SK-MEL-5 (cell line): ENCODE data around the gene DPPA2. TPM values are rescaled to one million over a fixed set of nuclear protein-coding genes. Genes with fewer than 3 reads are reported as not detected.
A peak's percentile ranks its signal among the peaks of the same experiment; 100 is the strongest.
"Not testable (repeated sequence)": the region's sequence is repeated elsewhere in the genome, so short reads cannot be mapped to it uniquely, and the experiment has no call there.

ENCODE experiments used
- DNase-seq: peaks from one replicate; pipeline ENCODE4 v3.0.0-alpha.2; 2016; ENCODE audit warnings: low read depth, low spot score
- in situ Hi-C: cut with HindIII; loops from 2 replicates; pipeline ENCODE4 v1.10.0; 2016; ENCODE audit warnings: low sequenced_read_pairs, high pct_unique_total_duplicates, low pct_unique_long_range_greater_than_20kb
- polyA plus RNA-seq, 2 experiments: library from polyadenylated mRNA; depleted of rRNA; stranded (reverse); fragments of >200 nt; gene quantifications; 2 replicates each; pipeline ENCODE4 v1.2.3, GENCODE V29; 2015
- total RNA-seq: library from RNA; depleted of rRNA; stranded (reverse); fragments of >200 nt; shearing (Covaris generic); gene quantifications from 2 replicates; pipeline ENCODE4 v1.2.3, GENCODE V29; 2014; rRNA removed

Gene DPPA2
- not detected in 2 replicates for total RNA-seq
- polyA plus RNA-seq (2015; cell fraction: cytosol; rRNA removed) = not detected in 2 replicates
- polyA plus RNA-seq (2015; cell fraction: nucleus; rRNA removed) = not detected in 2 replicates

- no peak for DNase-seq
- in situ Hi-C loops = no loop called here
Observed at GRCh38 chr3:109316162-109316730, at the start of gene DPPA2. TSS of gene DPPA2 (minus strand) at chr3:109316517. CDS start at chr3:109314542, 1,975 bp downstream.

- in situ Hi-C loops = no loop called here
- DNase-seq = no peak
Observed at GRCh38 chr3:109364088-109364487, 47.8 kb upstream of the DPPA2 start.

DNA sequence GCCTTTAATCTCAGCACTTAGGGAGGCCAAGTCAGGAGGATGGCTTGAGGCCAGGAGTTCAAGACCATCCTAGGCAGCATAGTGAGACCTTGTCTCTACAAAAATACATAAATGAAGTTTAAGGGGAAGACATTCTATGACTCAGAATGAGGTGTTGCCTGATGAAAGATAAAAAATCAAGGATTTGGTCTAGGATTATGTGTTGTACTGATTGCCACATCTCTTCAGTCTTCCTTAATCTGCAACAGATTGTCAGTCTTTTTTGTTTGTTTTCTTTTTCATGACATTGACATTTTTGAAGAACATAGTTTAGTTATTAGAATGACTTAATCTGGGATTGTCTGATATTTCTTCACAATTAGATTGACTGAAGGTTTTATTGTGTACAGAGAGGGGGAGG lies 47.3 kb upstream of the DPPA2 start:
- no peak for DNase-seq
- in situ Hi-C loops = no loop called here

DNA sequence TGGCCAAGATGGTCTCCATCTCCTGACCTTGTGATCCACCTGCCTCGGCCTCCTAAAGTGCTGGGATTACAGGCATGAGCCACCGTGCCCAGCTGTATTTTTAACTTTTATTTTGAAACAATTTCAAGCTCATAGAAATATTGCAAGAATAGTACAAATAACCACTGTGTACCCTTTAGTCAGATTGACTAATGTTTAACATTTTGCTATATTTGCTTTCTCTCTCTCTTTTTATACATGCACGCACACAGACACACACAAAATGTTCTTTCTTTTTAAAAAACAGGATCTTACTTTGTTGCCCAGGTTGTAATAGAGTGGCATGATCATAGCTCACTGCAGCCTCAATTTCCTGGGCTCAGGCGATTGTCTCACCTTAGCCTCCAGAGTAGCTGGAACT lies 46.5 kb upstream of the DPPA2 start:
- no peak for DNase-seq
- in situ Hi-C loops = no loop called here

DNA sequence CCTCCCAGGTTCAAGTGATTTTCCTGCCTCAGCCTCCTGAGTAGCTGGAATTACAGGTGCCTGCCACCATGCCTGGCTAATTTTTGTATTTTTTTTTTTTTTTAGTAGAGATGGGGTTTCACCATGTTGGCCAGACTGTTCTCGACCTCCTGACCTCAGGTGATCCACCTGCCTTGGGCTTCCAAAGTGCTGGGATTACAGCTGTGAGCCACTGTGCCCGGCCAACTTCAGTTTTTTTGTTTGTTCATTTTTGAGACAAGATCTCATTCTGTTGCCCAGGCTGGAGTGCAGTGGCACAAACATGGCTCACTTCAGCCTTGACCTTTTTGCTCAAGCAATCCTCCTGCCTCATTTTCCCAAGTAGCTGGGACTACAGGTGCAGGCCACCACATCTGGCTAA lies 42.5 kb upstream of the DPPA2 start:
- DNase-seq, in situ Hi-C loops: not testable (repeated sequence)

GRCh38 chr3:109356442-109357155 lies 40.3 kb upstream of the DPPA2 start:
- in situ Hi-C loops = no loop called here

GRCh38 chr3:109355625-109356441 lies 39.5 kb upstream of the DPPA2 start:
- in situ Hi-C loops = no loop called here
- DNase-seq = no peak

More at GRCh38 chr3:109356442-109357155, 40.3 kb upstream of the DPPA2 start:
- DNase-seq = no peak

GRCh38 chr3:109353057-109353456 lies 36.7 kb upstream of the DPPA2 start:
- DNase-seq = no peak
- in situ Hi-C loops = no loop called here

GRCh38 chr3:109351231-109351630 lies 34.9 kb upstream of the DPPA2 start:
- in situ Hi-C loops = no loop called here

DNA sequence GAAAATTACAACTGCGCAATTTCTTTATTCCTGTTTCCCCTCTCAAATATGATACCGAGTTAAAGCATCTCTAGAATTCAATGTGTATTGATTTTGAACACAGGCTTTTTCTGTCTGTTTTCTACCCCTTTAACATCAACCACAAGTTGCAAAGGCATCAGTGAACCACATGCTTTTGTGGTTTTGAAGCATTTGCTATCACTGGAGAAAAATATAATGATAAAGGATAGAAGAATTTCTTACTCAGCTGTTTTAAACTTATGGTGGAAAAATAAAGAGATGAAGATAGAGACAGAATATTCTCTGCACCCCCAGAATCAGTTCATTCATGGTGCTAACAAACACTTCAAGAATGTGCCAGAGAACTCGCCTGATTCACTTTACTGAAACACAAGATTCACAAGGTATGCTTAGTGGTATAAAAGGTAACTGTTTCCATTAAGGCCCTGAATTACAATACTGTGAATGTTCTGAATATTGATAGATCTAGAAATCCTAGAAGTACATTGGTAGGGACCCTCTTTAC lies 30.5 kb upstream of the DPPA2 start:
- no peak for DNase-seq

More at GRCh38 chr3:109351231-109351630, 34.9 kb upstream of the DPPA2 start:
- DNase-seq = no peak

DNA sequence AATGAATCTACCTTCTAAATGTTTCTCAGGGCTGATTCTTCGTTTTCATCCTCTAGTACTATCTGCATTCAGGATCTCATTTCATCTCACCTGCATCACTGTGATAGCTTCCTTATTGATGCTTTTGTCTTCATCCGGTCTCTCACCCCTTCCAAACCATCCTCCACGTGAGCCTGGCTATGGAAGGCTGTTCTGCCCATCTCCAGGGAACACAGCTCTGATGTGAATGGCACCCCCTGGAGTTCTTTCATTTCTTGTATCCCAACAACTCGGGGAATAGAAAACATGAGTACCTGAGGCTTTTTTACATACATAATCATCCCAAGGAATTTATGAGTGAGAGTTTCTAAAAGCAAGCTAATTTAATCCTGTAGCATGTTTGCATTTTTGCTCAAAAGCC lies 29.8 kb upstream of the DPPA2 start:
- in situ Hi-C loops = no loop called here
- DNase-seq = no peak

More for the DNA sequence above, 30.5 kb upstream of the DPPA2 start:
- in situ Hi-C loops = no loop called here

DNA sequence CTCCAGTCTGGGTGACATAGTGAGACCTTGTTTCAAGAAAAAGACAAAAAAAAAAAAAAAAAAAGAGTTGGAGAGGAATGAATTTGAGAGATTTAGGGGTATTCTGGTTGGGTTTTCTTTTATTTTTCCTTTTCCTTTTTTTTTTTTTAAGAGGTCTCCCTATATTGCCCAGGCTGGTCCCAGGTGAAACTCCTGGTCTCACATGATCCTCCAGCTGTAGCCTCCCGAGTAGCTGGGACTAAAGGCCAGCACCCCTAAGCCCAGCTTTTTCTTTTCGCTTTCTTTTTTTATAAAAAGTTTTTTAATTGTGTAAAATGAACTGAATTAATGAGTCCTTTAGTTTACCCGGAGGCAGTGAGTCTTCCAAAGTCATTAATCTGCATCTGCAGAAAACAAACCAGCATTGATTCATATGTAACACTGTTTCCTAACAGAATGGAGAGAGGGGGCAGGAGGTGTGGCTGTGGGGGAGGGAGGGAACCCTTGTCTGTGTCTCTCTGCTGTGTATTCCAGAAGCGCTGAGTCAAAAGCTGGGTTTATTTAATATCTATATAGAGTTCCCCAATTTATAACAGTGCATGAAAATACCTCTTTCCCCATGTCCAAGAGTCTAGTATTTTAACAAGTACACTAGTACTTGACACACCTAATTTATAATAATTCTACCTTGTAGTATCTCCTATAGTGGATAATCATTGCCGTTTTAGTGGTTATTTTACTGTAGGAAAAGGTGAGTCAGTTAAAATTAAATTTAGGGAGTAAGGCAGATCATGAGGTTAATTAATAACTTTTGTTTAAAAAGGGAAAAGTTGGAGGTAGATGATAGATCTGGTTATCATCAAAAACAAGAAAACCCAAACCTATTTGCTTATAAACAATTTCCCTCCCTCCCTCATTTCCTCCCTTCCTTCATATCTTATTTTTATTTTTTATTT lies 23.7 kb upstream of the DPPA2 start:
- in situ Hi-C loops = no loop called here
- DNase-seq = peak; percentile 24

- DNase-seq = no peak
- in situ Hi-C loops = no loop called here
Observed at GRCh38 chr3:109339197-109339596, 22.9 kb upstream of the DPPA2 start.

- no peak for DNase-seq
- in situ Hi-C loops = no loop called here
Observed at GRCh38 chr3:109338322-109338721, 22.0 kb upstream of the DPPA2 start.

DNA sequence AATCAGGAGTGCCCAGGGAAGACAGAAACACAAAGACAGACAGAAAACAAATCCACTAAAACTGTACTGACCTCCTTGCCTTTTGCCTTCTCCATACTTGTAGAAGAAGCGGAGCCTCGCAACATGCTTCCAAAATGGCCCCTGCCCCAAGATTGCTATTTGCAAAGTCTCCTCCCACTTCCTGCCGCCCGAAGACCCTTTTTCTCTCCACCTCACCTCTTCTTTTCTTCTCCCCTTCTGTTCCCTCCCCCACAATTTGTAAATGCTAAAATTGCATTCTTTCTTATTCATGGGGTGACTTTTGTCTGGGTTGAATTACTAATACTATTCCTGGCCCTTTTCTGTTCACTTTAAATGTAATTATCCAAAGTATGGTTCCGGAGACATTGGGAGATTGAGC lies 21.1 kb upstream of the DPPA2 start, which contains the start of gene DPPA4:
Gene DPPA4 (minus strand): TSS at position 154 of the 400 bp plus-strand sequence. CDS start 29 bp downstream, at position 125.
- in situ Hi-C loops = no loop called here
- DNase-seq = no peak

GRCh38 chr3:109336291-109336861 lies 20.1 kb upstream of the DPPA2 start:
- no peak for DNase-seq
- in situ Hi-C loops = no loop called here

GRCh38 chr3:109334572-109334971 lies 18.3 kb upstream of the DPPA2 start:
- in situ Hi-C loops = no loop called here
- no peak for DNase-seq
